Mesenchymal stem cell (in vitro differentiated cells and primary cell): Measurements from ENCODE around the gene GRIK4.

Source experiments
- DNase-seq: peaks from one replicate; pipeline ENCODE4 v3.0.0-alpha.2; 2013
- H2AFZ ChIP-seq: one replicate; pipeline ENCODE4 v1.6.1; 2013; ENCODE audit warnings: low read depth, mild to moderate bottlenecking, control low read depth, inconsistent platforms, low read length, moderate library complexity
- H2AK5ac ChIP-seq: 2 replicates; pipeline ENCODE4 v1.6.1; 2013; ENCODE audit warnings: low read length, moderate library complexity, mild to moderate bottlenecking, inconsistent platforms; ENCODE audit not compliant: severe bottlenecking
- H2BK120ac ChIP-seq: one replicate; pipeline ENCODE4 v1.6.1; 2013; ENCODE audit warnings: low read depth, mild to moderate bottlenecking, inconsistent platforms, low read length, moderate library complexity
- H2BK12ac ChIP-seq, 2 experiments: one replicate each; pipeline ENCODE4 v1.6.1; 2013; ENCODE audit warnings: inconsistent platforms in 2 of 2, low read length in 2 of 2, mild to moderate bottlenecking in 2 of 2, moderate library complexity in 2 of 2, control low read depth in 1 of 2
- H2BK15ac ChIP-seq: one replicate; pipeline ENCODE4 v1.6.1; 2013; ENCODE audit warnings: mild to moderate bottlenecking, low read depth, inconsistent platforms; ENCODE audit not compliant: poor library complexity, severe bottlenecking
- H2BK5ac ChIP-seq: 2 replicates; pipeline ENCODE4 v1.6.1; 2013; ENCODE audit warnings: low read depth, mild to moderate bottlenecking, low read length, control low read depth, inconsistent platforms; ENCODE audit not compliant: poor library complexity, severe bottlenecking
- H3K14ac ChIP-seq, 2 experiments: one replicate each; pipeline ENCODE4 v1.6.1; 2013; ENCODE audit warnings: inconsistent platforms in 2 of 2, low read length in 2 of 2, control low read depth in 1 of 2, mild to moderate bottlenecking in 1 of 2, moderate library complexity in 1 of 2
- H3K18ac ChIP-seq, 2 experiments: one replicate each; pipeline ENCODE4 v1.6.1; 2013; ENCODE audit warnings: inconsistent platforms in 2 of 2, low read length in 2 of 2, control low read depth in 1 of 2, low read depth in 1 of 2, mild to moderate bottlenecking in 1 of 2
- H3K23ac ChIP-seq, 2 experiments: one replicate each; pipeline ENCODE4 v1.6.1; 2013; ENCODE audit warnings: inconsistent platforms in 2 of 2, low read length in 2 of 2, mild to moderate bottlenecking in 2 of 2, moderate library complexity in 2 of 2, control low read depth in 1 of 2
- H3K27ac ChIP-seq: 2 replicates; pipeline ENCODE4 v1.5.1; 2013; ENCODE audit warnings: mild to moderate bottlenecking, moderate library complexity, low read length, control low read depth, inconsistent platforms; ENCODE audit not compliant: poor library complexity, severe bottlenecking
- H3K27me3 ChIP-seq, 2 experiments: 2 replicates each; pipeline versions ENCODE4 v1.6.1 to v1.7.0; 2013; ENCODE audit warnings: low read length in 2 of 2, mild to moderate bottlenecking in 2 of 2, moderate library complexity in 2 of 2, control low read depth in 1 of 2, inconsistent platforms in 1 of 2; ENCODE audit not compliant: control insufficient read depth in 1 of 2, insufficient read depth in 1 of 2
- H3K36me3 ChIP-seq, 2 experiments: 2 replicates each; pipeline versions ENCODE4 v1.6.1 to v1.7.0; 2013; ENCODE audit warnings: low read length in 2 of 2, control low read depth in 1 of 2, inconsistent platforms in 1 of 2, low read depth in 1 of 2, mild to moderate bottlenecking in 1 of 2; ENCODE audit not compliant: insufficient read depth in 2 of 2, control insufficient read depth in 1 of 2
- H3K4ac ChIP-seq, 2 experiments: one replicate each; pipeline ENCODE4 v1.6.1; 2013; ENCODE audit warnings: inconsistent platforms in 2 of 2, low read length in 2 of 2, mild to moderate bottlenecking in 2 of 2, moderate library complexity in 2 of 2, control low read depth in 1 of 2, low read depth in 1 of 2
- H3K4me1 ChIP-seq: 2 replicates; pipeline ENCODE4 v1.6.1; 2013; ENCODE audit warnings: low read depth, low read length, control low read depth; ENCODE audit not compliant: control insufficient read depth, insufficient read depth
- H3K4me2 ChIP-seq: 2 replicates; pipeline ENCODE4 v1.6.1; 2013; ENCODE audit warnings: low read length, mild to moderate bottlenecking, inconsistent platforms; ENCODE audit not compliant: poor library complexity, severe bottlenecking
- H3K4me3 ChIP-seq, 2 experiments: 2 replicates each; pipeline versions ENCODE4 v1.5.1 to v1.7.0; 2013; ENCODE audit warnings: low read length in 2 of 2, mild to moderate bottlenecking in 2 of 2, control low read depth in 1 of 2, low read depth in 1 of 2; ENCODE audit not compliant: insufficient read depth in 1 of 2
- H3K79me1 ChIP-seq: replicated peaks from 2 replicates; pipeline ENCODE4 v1.6.1; 2013; ENCODE audit warnings: mild to moderate bottlenecking, control low read depth, low read length, inconsistent platforms; ENCODE audit not compliant: poor library complexity, severe bottlenecking
- H3K9ac ChIP-seq: 2 replicates; pipeline ENCODE4 v1.7.0; 2013; ENCODE audit warnings: mild to moderate bottlenecking, low read length, moderate library complexity
- H3K9me3 ChIP-seq: 2 replicates; pipeline ENCODE4 v1.7.0; 2013; ENCODE audit warnings: mild to moderate bottlenecking, low read length; ENCODE audit not compliant: control insufficient read depth
- H4K8ac ChIP-seq: one replicate; pipeline ENCODE4 v1.6.1; 2013; ENCODE audit warnings: inconsistent platforms, mild to moderate bottlenecking, low read length, moderate library complexity
- H4K91ac ChIP-seq: one replicate; pipeline ENCODE4 v1.6.1; 2013; ENCODE audit warnings: mild to moderate bottlenecking, low read length, inconsistent platforms
- WGBS: methylation state at CpG from one replicate; pipeline ENCODE4 v1.1.7; 2013; ENCODE audit warnings: mixed read lengths; 5-methylcytosine and 5-hydroxymethylcytosine counted together

Gene GRIK4

GRCh38 chr11:120547811-120548681 is 36.5 kb downstream of the GRIK4 start:
- no peaks in the 10 kb centered on the region for H3K27me3 ChIP-seq
- H2BK15ac ChIP-seq, result no peak overlapping the region
- no peak overlapping the region for H3K4me2 ChIP-seq
- no peak overlapping the region for H2AK5ac ChIP-seq
- H3K4me3 ChIP-seq, result no peak overlapping the region
- no peaks in the 10 kb centered on the region for H3K79me1 ChIP-seq
- no peak overlapping the region for H2BK120ac ChIP-seq
- no peak overlapping the region for H2BK5ac ChIP-seq
- H3K4me1 ChIP-seq, result peaks cover 28% of the 10 kb centered on the region
- no peak overlapping the region for H2AFZ ChIP-seq
- no peak overlapping the region for H3K23ac ChIP-seq
- peak overlapping the region; percentile 1 for H4K8ac ChIP-seq
- peak overlapping the region; percentile 5 for H4K91ac ChIP-seq
- H3K18ac ChIP-seq, result peak overlapping the region; percentile 56 to 70
- peak overlapping the region in 1 of 2 experiments; percentile 13 for H3K4ac ChIP-seq
- WGBS, result 28% methylated on average over 15 of the region's 15 CpGs
- peak; percentile 99 for DNase-seq
- H3K9ac ChIP-seq, result peak overlapping the region; percentile 65
- H3K9me3 ChIP-seq, result no peaks in the 10 kb centered on the region
- no peaks in the 10 kb centered on the region for H3K36me3 ChIP-seq
- peak overlapping the region; percentile 50 for H3K27ac ChIP-seq
- H3K14ac ChIP-seq, result no peak overlapping the region
- H2BK12ac ChIP-seq, result peak overlapping the region in 1 of 2 experiments; percentile 61

DNA sequence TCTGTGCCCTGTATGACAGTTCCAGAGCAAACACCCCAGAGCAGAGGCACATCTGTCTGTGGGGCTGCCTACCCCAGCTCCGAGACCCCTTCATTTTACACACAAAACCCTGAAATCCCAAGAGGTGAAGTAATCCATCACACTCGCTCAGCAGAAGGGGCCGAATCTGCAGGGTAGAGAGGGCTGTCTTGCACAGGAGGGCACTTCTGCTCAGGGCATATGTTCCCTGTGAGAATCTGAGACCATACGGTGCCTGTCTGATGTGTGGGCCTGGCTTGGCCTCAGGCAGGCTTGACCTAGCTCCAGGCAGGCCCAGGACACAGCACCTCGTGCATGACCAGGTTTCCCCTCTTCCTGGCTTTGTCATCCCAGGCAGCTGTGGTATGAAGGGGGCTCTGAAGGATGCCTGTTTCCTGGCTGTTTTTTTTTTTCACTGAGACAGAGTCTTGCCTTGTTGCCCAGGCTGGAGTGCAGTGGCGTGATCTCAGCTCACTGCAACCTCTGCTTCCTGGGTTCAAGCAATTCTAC is 37.2 kb downstream of the GRIK4 start:
- Histone ChIP-seq H2BK15ac (no peak overlapping the region), H3K14ac (no peak overlapping the region), H3K4me1 (peaks cover 28% of the 10 kb centered on the region), H2BK120ac (no peak overlapping the region), H2AK5ac (no peak overlapping the region), H3K36me3 (no peaks in the 10 kb centered on the region), H3K4ac (no peak overlapping the region), H3K4me3 (no peak overlapping the region), H2AFZ (no peak overlapping the region), H3K79me1 (no peaks in the 10 kb centered on the region), H2BK12ac (no peak overlapping the region), H3K9ac (peak overlapping the region; percentile 65), H3K9me3 (no peaks in the 10 kb centered on the region), H4K8ac (no peak overlapping the region), H3K27me3 (peaks cover 0 to 5% of the 10 kb centered on the region in 2 experiments), H3K23ac (no peak overlapping the region), H2BK5ac (no peak overlapping the region), H3K18ac (peak overlapping the region; percentile 40 to 56), H3K27ac (no peak overlapping the region), H3K4me2 (no peak overlapping the region), H4K91ac (peak overlapping the region; percentile 5)
- WGBS, result 60% methylated on average over 6 of the region's 6 CpGs
- no peak for DNase-seq

GRCh38 chr11:120549346-120549745 is 37.8 kb downstream of the GRIK4 start:
- Histone ChIP-seq H3K4me2 (no peak overlapping the region), H2BK120ac (no peak overlapping the region), H3K79me1 (no peaks in the 10 kb centered on the region), H3K23ac (no peak overlapping the region), H2BK5ac (no peak overlapping the region), H3K36me3 (no peaks in the 10 kb centered on the region), H3K9ac (no peak overlapping the region), H3K4me1 (peaks cover 27% of the 10 kb centered on the region), H2AK5ac (peak overlapping the region; percentile 8), H4K8ac (no peak overlapping the region), H3K4ac (no peak overlapping the region), H3K18ac (peak overlapping the region in 1 of 2 experiments; percentile 43), H4K91ac (peak overlapping the region; percentile 16), H2BK12ac (peak overlapping the region in 1 of 2 experiments; percentile 45), H3K9me3 (no peaks in the 10 kb centered on the region), H3K27me3 (peaks cover 0 to 5% of the 10 kb centered on the region in 2 experiments), H3K27ac (no peak overlapping the region), H3K4me3 (no peak overlapping the region), H2AFZ (no peak overlapping the region), H3K14ac (peak overlapping the region in 1 of 2 experiments; percentile 36), H2BK15ac (peak overlapping the region; percentile 44)
- no peak for DNase-seq
- WGBS, result 80% methylated on average over 10 of the region's 11 CpGs

DNA sequence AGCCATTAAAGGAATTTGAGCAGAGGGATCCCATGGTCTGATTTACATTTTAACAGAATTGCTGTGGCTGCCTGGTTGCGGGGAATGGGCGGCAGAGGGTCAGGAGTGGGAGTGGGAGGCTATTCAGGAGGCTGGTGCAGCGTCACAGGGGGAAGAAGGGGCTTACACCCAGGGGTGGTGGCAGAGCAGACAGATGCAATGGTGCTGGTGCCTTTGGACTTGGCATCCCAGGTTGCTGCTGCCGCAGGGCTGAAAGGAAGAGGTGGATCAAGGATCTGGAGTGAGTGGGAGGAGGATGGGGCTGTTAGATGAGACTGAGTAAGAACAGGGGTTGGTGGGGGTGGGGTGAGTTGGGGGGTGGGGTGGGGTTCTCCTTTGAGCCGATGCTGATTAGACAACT is 38.5 kb downstream of the GRIK4 start:
- 94% methylated on average over 5 of the region's 5 CpGs for WGBS
- no peak overlapping the region for H3K14ac ChIP-seq
- H3K4me2 ChIP-seq, result no peak overlapping the region
- no peak overlapping the region for H3K27ac ChIP-seq
- no peak overlapping the region for H2AK5ac ChIP-seq
- no peak overlapping the region for H2AFZ ChIP-seq
- no peak overlapping the region for H3K18ac ChIP-seq
- peaks cover 30% of the 10 kb centered on the region for H3K4me1 ChIP-seq
- H3K23ac ChIP-seq, result no peak overlapping the region
- H3K36me3 ChIP-seq, result no peaks in the 10 kb centered on the region
- H2BK15ac ChIP-seq, result no peak overlapping the region
- no peak overlapping the region for H2BK5ac ChIP-seq
- H3K79me1 ChIP-seq, result no peaks in the 10 kb centered on the region
- no peak overlapping the region for H2BK120ac ChIP-seq
- no peak for DNase-seq
- H3K9ac ChIP-seq, result no peak overlapping the region
- peaks cover 0 to 5% of the 10 kb centered on the region in 2 experiments for H3K27me3 ChIP-seq
- H3K9me3 ChIP-seq, result no peaks in the 10 kb centered on the region
- no peak overlapping the region for H2BK12ac ChIP-seq
- H3K4ac ChIP-seq, result no peak overlapping the region
- no peak overlapping the region for H3K4me3 ChIP-seq
- H4K8ac ChIP-seq, result no peak overlapping the region
- H4K91ac ChIP-seq, result peak overlapping the region; percentile 34
